ENCODE measurements around the gene KRTAP10-5.

Gene KRTAP10-5

GRCh38 chr21:44529503-44530125, 50.8 kb downstream of the KRTAP10-5 start:
- no peak for DNase-seq (ENCODE audit: low spot score)

Data from pons (tissue), 1 donor.